SK-N-MC (cell line): ENCODE results near the gene LHB.

Experiments
- EZH2 ChIP-seq: fragments of 200-600 bp; sonication (generic); IDR thresholded peaks from one replicate; pipeline ENCODE4 v1.6.1; 2017; ENCODE audit warnings: antibody characterized with exemption
- POLR2AphosphoS5 ChIP-seq: IDR thresholded peaks from 2 replicates; pipeline ENCODE4 v1.6.1; 2012; ENCODE audit warnings: mild to moderate bottlenecking, low read depth, low read length, borderline replicate concordance

DNA sequence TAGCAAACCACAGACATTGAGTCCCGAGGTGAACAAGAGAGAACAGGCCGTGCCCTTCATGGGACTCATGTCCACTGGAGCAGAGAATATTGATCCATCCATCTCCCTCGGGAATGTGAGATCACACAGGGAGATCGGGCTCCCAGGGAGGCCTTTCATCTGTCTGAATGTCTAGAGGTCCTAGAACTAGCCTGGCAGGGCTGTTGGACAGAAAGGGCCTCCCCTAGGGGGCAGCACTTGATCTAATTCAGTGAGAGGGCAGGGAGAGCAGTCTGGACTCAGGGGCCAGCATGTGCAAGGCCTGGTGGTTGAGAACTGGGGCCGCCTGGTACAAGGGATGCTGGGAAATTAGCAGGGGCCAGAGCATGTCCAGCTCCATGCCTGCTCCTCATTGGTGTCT lies 18.9 kb downstream of the LHB start:
- no peak for TF ChIP-seq POLR2AphosphoS5
- no peak for TF ChIP-seq EZH2
